Duodenal mucosa (tissue), 2 donors: Measurements from ENCODE around the gene F2RL3.

Experiments used
- H3K27ac ChIP-seq: one replicate; pipeline ENCODE4 v1.7.0; 2013; ENCODE audit warnings: low read depth, low read length
- H3K27me3 ChIP-seq, 2 donors: one replicate each; pipeline ENCODE4 v1.7.0; 2013; ENCODE audit warnings: low read length in 2 of 2, control low read depth in 1 of 2; ENCODE audit not compliant: insufficient read depth in 2 of 2, control insufficient read depth in 1 of 2
- H3K36me3 ChIP-seq, 2 donors: one replicate each; pipeline ENCODE4 v1.7.0; 2013; ENCODE audit warnings: low read length in 2 of 2, control low read depth in 1 of 2; ENCODE audit not compliant: insufficient read depth in 2 of 2, control insufficient read depth in 1 of 2
- H3K4me1 ChIP-seq, 2 donors: one replicate each; pipeline ENCODE4 v1.7.0; 2013; ENCODE audit warnings: low read length in 2 of 2, control low read depth in 1 of 2; ENCODE audit not compliant: insufficient read depth in 2 of 2, control insufficient read depth in 1 of 2
- H3K4me3 ChIP-seq, 2 donors: one replicate each; pipeline ENCODE4 v1.7.0; 2013; ENCODE audit warnings: low read length in 2 of 2, low read depth in 1 of 2
- H3K9ac ChIP-seq, 2 donors: one replicate each; pipeline ENCODE4 v1.7.0; 2013; ENCODE audit warnings: low read length in 2 of 2, low read depth in 1 of 2
- H3K9me3 ChIP-seq, 2 donors: one replicate each; pipeline ENCODE4 v1.7.0; 2013; ENCODE audit warnings: low read length in 2 of 2, control low read depth in 1 of 2; ENCODE audit not compliant: control insufficient read depth in 1 of 2

F2RL3 gene

GRCh38 chr19:16920816-16921529 lies 32.2 kb downstream of the F2RL3 start:
- H3K4me1 ChIP-seq, result no peaks in the 10 kb centered on the region
- no peaks in the 10 kb centered on the region for H3K27me3 ChIP-seq
- no peak overlapping the region for H3K27ac ChIP-seq
- no peak overlapping the region for H3K9ac ChIP-seq
- H3K9me3 ChIP-seq, result peaks cover 0 to 3% of the 10 kb centered on the region in 2 donors
- H3K36me3 ChIP-seq, result no peaks in the 10 kb centered on the region
- H3K4me3 ChIP-seq, result no peak overlapping the region

GRCh38 chr19:16921766-16922591 lies 33.2 kb downstream of the F2RL3 start:
- no peaks in the 10 kb centered on the region for H3K4me1 ChIP-seq
- H3K36me3 ChIP-seq, result no peaks in the 10 kb centered on the region
- no peak overlapping the region for H3K4me3 ChIP-seq
- no peak overlapping the region for H3K9ac ChIP-seq
- no peak overlapping the region for H3K27ac ChIP-seq
- peaks cover 0 to 3% of the 10 kb centered on the region in 2 donors for H3K9me3 ChIP-seq
- no peaks in the 10 kb centered on the region for H3K27me3 ChIP-seq

- H3K9ac ChIP-seq, result no peak overlapping the region
- H3K4me1 ChIP-seq, result no peaks in the 10 kb centered on the region
- peaks cover 0 to 3% of the 10 kb centered on the region in 2 donors for H3K9me3 ChIP-seq
- H3K27ac ChIP-seq, result no peak overlapping the region
- no peaks in the 10 kb centered on the region for H3K36me3 ChIP-seq
- no peaks in the 10 kb centered on the region for H3K27me3 ChIP-seq
- no peak overlapping the region for H3K4me3 ChIP-seq
These were observed 33.8 kb downstream of the F2RL3 start for GRCh38 chr19:16922592-16922934.

DNA sequence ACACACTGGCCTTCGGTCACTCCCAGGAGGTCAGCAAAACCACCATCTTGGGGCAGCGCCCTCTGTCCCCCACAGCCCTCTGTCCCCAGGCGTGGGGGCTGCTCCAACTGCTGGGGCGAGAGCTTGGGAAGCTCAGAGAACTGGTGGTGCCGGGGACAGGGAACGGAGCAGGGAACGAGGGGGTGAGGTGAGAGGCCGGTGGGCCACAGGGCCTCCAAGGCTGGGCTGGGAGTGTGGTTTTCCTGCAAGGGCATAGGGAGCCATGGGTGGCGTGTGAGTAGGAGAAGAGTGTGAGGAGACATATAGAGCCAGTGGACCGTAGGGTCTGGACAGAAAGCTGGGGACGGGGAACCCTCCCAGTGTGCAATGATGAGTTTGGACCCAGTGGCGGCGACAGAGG lies 34.1 kb downstream of the F2RL3 start:
- no peaks in the 10 kb centered on the region for H3K27me3 ChIP-seq
- peaks cover 0 to 3% of the 10 kb centered on the region in 2 donors for H3K9me3 ChIP-seq
- no peak overlapping the region for H3K27ac ChIP-seq
- no peak overlapping the region for H3K4me3 ChIP-seq
- no peaks in the 10 kb centered on the region for H3K36me3 ChIP-seq
- no peak overlapping the region for H3K9ac ChIP-seq
- H3K4me1 ChIP-seq, result no peaks in the 10 kb centered on the region

- Histone ChIP-seq H3K27me3 (no peaks in the 10 kb centered on the region), H3K4me1 (no peaks in the 10 kb centered on the region), H3K27ac (no peak overlapping the region), H3K4me3 (no peak overlapping the region), H3K36me3 (no peaks in the 10 kb centered on the region), H3K9me3 (peaks cover 0 to 3% of the 10 kb centered on the region in 2 donors), H3K9ac (no peak overlapping the region)
These were observed 39.1 kb downstream of the F2RL3 start for GRCh38 chr19:16927883-16928282.

- Histone ChIP-seq H3K9ac (no peak overlapping the region), H3K27me3 (no peaks in the 10 kb centered on the region), H3K27ac (no peak overlapping the region), H3K9me3 (peaks cover 0 to 3% of the 10 kb centered on the region in 2 donors), H3K4me3 (no peak overlapping the region), H3K4me1 (no peaks in the 10 kb centered on the region), H3K36me3 (no peaks in the 10 kb centered on the region)
These were observed 39.6 kb downstream of the F2RL3 start for GRCh38 chr19:16928351-16928750.

GRCh38 chr19:16928916-16929315 lies 40.1 kb downstream of the F2RL3 start:
- no peaks in the 10 kb centered on the region for H3K36me3 ChIP-seq
- no peak overlapping the region for H3K27ac ChIP-seq
- no peak overlapping the region for H3K4me3 ChIP-seq
- no peak overlapping the region for H3K9ac ChIP-seq
- H3K9me3 ChIP-seq, result peaks cover 3 to 8% of the 10 kb centered on the region in 2 donors
- H3K27me3 ChIP-seq, result no peaks in the 10 kb centered on the region
- no peaks in the 10 kb centered on the region for H3K4me1 ChIP-seq

DNA sequence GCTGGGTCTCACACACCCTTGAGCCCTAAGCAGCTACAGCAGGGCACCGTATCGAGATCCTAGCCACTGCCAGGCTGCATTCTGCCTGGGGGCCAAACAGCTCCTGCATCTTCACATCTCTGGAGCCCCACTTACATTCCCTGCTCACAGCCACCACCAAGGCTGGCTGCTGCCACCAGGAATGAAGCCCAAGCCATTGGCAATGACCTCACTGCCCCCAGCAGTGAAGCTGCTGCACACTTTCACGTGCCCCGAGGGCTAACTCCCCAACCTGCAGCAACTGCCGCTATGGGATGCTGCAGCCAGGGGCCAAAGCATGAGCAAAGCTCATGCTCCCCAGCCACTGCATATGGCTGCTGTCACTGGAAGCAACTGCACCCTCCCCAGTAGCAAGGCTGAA lies 42.0 kb downstream of the F2RL3 start:
- no peak overlapping the region for H3K4me3 ChIP-seq
- no peak overlapping the region for H3K9ac ChIP-seq
- H3K9me3 ChIP-seq, result peaks cover 10 to 11% of the 10 kb centered on the region in 2 donors

GRCh38 chr19:16931306-16931705 lies 42.5 kb downstream of the F2RL3 start:
- Histone ChIP-seq H3K36me3 (no peaks in the 10 kb centered on the region), H3K27ac (no peak overlapping the region), H3K9me3 (peaks cover 10 to 11% of the 10 kb centered on the region in 2 donors), H3K4me3 (no peak overlapping the region), H3K27me3 (no peaks in the 10 kb centered on the region), H3K4me1 (no peaks in the 10 kb centered on the region), H3K9ac (no peak overlapping the region)

More for the DNA sequence above, 42.0 kb downstream of the F2RL3 start:
- Histone ChIP-seq H3K27ac (no peak overlapping the region), H3K4me1 (no peaks in the 10 kb centered on the region), H3K36me3 (no peaks in the 10 kb centered on the region), H3K27me3 (no peaks in the 10 kb centered on the region)

GRCh38 chr19:16934489-16934888 lies 45.7 kb downstream of the F2RL3 start:
- Histone ChIP-seq H3K4me1 (no peaks in the 10 kb centered on the region), H3K4me3 (no peak overlapping the region), H3K27ac (no peak overlapping the region), H3K9ac (no peak overlapping the region), H3K36me3 (no peaks in the 10 kb centered on the region), H3K9me3 (peaks cover 10 to 11% of the 10 kb centered on the region in 2 donors), H3K27me3 (no peaks in the 10 kb centered on the region)
